HG03159 (cell line): ENCODE measurements around the gene RUNX2.

ENCODE experiments used
- ATAC-seq: cut with Tn5 transposase; IDR thresholded peaks from one replicate; pipeline ENCODE4 v1.9.1; 2021; ENCODE audit warnings: mild to moderate bottlenecking, moderate library complexity; ENCODE audit not compliant: unreplicated experiment

The RUNX2 gene

DNA sequence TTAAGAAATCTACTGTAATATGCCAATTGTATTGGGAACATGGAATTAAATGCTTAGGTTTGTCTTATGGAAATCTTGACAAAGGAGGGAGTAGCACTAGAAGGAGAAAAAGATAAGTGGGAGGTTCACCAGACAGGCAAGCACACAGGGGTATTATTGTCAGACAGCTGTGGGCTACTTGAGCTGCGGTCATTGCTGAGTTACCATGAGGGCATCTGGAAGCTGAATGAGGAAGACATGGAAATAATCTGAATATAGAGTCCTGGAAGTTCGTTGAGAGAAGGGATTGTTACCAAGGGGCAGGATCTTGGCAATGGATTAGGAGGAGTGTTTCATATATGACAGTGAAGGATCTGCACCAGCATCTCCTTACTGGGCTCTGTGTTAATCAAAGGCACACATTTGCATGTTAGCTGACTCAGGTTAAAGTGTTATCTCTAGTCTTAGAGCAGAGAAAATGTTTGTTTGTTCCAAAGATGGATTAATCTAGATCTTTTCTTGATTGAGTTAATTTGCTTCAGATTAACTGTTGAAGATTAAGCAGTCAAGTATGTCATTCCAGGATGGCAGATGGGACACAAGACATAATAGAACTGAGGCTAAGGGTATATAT is 102.6 kb downstream of the RUNX2 start:
- no peak for ATAC-seq

DNA sequence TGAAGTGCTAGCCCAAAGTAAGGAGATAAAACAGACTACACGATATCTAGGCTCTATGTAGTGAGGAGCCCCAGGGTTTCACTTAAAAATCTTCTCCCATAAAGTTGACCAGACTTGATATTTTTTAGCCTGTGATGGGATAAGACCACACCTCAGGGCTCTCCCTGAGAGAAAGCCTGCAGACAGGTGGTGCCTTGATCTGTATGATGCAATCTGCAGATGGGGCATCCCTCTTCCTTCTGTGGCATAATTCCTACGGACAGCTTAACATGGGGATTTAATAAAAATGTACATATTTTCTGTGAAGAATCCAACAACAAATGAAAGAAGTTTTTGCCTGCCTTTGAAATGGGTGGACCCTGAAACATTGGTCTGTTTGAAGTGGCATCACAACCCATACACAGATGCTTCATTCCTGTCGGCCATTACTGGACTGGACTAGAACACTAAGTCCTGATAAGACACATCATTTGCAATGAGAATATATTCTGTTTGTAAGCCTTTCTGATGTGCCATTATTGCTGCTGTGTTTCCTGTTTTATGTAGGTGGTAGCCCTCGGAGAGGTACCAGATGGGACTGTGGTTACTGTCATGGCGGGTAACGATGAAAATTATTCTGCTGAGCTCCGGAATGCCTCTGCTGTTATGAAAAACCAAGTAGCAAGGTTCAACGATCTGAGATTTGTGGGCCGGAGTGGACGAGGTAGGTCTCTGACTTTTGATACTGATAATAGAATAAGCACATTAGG is 103.4 kb downstream of the RUNX2 start:
- ATAC-seq = no peak

DNA sequence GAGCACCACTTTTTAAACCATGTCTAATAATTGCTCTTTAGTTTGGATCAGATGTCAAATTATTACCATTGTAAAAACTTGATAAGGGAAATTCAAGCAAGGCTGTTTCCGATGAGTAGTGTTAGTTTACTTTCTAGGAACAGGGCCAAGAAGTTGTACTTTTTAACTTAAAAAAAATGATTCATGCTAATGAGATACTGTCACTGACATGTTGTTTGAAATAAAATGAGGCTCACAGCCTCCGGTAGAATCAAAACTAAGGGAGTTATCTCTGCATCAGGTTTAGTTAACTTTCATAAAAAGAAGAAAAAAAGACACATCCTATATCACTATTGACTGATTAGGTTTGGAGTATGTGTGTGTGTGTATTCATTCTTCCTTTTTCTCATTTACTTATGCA is 104.8 kb downstream of the RUNX2 start:
- ATAC-seq = no peak

DNA sequence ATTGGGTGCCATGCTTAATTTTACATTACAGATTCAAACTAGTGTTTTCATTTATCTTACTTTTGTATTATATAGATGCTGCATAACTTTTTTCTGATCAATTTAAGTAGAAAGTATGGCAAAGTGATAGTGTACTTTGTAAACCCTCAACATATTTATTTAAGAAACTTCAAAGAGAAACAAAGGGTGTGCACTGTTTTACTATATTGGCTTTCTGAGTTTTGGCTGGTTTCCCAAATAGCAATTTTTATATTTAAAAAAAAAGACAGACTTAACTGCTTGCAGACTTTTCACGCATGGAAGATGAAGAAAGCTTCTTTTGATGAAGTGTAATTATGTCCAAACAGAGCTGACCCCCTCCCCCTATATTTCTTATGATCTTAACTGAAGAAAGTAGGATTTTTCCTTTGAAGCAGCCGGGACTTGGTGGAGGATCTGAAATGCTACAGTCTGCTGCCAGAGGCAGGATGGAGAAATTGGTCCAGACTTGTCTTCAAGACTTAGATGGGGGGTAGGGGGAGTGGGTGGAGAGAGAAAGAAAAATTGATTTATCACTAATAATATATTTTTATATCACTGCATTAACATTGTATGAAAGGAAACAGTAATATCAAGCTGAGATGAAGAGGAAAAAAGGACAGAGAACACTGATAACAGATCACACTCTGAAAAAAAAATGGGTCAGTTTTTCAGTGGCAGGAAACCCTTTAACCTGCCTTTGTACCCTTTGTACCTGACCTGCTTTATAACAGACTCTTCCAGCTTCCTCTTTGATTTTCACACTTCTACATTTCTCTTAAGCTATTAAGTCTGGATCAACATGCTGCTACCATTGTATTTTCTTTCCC is 105.6 kb downstream of the RUNX2 start:
- no peak for ATAC-seq

DNA sequence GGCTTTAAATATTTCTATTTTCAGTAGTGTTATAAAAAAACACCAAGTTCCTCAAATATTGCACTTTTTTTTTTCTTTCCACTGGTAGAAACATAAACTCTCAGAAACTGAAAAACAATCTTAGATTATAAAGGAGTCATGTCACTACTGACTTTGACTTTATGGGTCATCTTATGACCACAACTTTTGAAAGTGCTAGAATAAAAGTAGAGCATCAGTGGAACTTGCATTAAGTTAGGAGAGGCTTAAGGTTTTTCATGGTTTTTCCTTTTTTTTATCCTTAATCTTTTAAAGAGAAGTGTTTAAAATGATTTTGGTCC is 106.2 kb downstream of the RUNX2 start:
- ATAC-seq = no peak

DNA sequence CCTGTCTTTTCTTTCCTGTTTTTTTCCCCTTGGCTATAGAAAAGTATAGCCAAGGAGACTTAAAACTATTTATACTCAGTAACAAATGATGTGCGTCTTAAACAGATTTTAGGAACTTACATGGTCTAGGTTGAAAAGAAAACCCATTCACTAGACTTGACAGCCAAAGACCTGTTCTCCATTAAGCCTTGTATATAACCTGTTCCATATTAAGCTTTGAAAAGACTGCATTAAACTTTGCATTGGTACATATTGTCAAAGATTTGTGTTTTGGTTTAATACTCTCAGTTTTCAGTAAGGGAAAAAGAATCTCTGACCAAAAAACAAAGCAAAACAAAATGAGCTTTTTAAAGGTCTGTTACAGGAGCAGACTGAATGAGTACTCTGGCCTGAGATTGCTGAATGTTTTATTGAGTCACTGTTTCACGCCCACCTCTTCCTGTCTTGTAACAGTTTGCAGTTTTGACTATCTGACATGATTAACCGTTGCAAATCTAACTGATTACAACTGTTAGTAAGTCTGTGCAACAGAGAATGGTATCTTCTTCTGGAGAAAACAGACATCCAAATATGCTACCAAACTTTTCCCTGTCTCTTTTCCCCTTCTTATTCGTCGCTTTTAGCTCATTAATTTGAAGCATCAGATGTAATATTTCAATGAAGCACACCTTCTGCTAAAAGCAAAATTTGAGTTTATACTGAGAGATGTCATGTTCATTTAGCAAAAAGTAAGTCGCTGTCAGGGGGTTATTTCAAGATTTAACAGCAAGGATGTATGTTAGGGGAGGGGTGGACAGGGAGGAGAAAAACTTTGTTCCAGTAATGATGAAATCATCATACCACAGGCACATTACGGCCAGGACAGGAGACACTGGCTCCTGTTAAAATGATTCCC is 108.7 kb downstream of the RUNX2 start:
- ATAC-seq = no peak

DNA sequence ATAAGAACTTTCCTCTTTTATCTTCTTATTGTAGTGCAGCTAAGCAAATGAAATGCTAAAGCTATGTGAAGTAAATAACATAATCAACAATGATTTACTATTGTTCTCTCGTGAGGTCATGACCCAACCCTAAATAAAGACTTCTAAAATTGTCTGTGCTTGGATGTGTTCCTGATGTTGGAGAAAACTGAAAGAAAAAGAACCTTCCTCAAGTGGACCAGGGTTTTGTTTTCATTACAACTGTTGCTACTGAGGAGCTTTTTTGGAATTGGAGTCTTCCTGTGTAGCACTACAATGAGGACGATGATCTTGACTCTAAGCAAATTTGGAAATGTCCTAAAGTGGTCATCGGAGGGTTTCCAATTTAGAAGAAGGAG is 109.3 kb downstream of the RUNX2 start:
- no peak for ATAC-seq

DNA sequence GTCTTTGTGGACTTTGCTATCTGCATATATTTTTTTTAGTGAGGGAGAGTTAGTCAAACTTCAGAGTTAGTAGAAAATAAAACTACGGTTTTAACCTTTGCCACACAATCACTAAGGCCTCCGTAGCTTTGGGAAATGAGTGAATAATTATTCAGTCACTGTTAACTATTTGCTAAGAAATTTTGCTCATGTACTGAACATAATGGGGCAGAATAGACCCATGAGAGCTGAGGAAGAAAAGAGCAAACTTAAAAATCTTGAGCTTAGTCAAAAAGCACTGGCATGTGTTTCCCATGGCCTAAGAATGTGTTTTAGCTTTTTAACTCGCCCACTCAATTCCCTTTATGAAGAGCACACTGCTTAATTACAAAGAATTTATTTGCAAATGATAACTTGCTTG is 110.0 kb downstream of the RUNX2 start:
- no peak for ATAC-seq

DNA sequence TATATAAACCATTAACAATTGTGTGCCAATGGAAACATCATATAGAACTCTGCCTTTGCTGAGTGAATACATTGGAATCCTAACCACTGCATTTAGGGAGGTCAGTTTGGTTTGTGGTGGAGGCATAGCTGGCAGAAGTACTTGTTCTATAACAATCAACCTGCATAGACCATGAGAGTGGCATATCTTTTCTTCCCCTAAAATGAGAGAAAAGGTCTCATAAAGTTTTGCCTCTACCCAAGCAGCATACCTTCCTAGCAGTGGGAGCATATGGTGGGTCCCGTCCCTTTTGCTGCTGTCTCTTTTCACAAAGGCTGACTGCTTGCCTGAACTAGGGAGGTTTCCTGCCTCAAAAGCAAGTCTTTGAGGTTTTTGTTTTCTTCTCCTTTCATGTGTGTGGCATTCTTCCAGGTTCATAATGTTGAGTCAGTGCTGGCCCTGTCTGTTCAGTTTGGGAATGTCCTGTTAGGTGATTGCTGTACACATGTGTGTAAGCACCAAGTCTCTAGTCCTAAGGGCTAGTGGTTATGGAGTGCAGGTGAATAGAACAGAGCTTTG is 110.8 kb downstream of the RUNX2 start:
- ATAC-seq = no peak

DNA sequence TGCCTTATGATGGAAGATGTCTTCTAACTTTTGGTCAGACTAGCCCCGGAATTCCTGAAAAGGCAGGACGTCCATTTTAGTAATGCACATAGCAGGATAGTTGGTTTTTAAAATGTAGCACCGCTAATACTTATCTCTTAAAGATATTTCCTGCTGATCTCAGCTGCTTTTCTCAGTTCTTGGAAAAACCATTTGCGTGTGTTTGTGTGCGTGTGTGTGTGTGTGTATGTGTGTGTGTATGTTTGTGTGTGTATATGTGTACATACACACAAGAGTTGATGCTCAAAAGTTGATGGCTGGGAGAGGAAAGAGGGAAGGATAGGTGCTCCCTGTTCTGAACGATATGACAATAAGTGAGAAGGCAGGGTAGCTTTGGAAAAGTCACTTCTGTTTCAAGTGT is 111.3 kb downstream of the RUNX2 start:
- ATAC-seq = no peak

DNA sequence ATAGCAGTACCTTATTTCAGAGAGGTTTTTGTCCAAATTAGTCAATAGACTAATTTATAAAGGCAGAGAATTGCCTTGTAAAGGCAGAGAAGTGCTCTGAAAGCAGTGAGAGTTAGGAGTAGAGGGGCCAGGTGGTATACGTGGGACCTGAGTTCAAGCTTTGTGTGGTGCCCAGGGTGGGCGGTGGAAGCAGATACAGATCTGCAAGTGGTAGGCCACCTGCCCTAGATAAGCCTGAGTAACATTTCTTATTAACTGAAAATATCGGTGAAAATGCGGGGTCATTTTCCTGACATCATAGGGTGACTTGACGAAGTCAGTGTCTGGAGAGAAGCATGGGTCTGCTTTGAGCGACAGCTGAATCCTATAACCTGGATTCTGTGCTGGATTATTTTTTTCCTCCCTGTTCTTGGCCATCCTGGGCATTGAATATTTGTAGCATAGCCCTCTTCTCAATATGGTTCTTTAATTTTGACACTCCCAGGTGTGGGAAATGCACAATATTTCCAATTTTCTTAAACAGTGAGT is 111.8 kb downstream of the RUNX2 start:
- ATAC-seq = no peak

DNA sequence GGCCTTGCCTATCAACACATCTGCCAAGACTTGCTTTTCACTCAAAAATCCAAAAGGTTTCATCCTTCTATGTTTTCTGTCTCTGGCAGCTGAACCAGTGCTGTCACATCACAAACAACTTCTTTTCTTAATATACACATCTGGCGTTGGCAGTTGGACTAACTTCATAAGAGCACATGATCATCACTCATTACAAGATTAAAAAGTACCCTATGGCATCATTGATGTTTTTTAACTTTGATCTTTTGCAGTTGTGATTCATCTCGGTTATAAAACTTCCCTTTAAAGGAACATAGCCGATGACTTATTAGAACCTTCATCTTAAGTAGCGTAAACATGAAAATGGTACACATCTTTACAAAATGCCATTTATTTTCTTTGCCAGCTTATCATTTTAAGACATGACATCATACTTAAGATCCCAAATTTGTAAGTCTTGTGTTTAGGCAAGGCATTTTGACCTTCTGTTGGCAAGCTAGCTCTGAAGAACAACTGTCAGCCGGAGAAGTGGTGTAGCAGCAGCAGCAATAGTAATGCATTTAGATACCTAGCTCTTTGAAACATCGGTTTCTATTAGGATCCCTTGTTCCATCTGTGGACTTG is 113.8 kb downstream of the RUNX2 start:
- ATAC-seq = no peak

DNA sequence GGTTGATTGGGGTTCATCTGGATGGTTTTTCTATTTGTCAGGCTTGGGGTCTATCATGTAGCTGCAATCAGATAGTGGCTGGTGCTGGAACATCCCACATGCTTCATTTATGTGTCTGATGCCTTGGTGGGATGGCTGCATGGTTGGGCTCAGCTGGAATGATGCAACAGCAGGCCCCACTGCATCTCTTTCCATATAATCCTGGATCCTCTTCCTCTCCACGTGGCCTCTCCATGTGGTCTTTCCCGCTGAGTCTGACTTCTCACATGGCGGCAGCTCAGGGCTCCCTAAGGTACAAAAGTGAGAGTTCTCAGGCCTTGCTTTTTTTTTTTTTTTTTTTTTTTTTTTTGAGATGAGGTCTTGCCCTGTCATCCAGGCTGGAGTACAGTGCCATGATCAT is 114.6 kb downstream of the RUNX2 start:
- ATAC-seq = no peak

DNA sequence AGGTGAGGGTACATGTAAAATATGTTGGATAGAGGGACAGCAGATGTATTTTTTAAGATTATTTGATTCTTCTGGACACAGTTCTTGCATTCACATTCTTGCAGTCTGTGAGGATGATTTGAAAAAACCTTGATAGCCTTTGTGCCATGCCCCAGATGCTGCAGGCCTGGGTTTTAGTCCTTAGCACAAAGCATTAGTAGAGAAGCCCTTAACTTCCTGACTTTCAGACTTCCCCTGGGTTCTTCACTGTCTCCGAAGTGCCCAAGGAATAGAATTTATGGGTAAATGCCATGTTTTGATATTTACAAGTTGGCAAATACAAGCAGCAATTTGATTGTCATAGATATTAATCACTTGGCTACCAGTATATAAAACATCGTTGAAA is 117.2 kb downstream of the RUNX2 start:
- no peak for ATAC-seq

DNA sequence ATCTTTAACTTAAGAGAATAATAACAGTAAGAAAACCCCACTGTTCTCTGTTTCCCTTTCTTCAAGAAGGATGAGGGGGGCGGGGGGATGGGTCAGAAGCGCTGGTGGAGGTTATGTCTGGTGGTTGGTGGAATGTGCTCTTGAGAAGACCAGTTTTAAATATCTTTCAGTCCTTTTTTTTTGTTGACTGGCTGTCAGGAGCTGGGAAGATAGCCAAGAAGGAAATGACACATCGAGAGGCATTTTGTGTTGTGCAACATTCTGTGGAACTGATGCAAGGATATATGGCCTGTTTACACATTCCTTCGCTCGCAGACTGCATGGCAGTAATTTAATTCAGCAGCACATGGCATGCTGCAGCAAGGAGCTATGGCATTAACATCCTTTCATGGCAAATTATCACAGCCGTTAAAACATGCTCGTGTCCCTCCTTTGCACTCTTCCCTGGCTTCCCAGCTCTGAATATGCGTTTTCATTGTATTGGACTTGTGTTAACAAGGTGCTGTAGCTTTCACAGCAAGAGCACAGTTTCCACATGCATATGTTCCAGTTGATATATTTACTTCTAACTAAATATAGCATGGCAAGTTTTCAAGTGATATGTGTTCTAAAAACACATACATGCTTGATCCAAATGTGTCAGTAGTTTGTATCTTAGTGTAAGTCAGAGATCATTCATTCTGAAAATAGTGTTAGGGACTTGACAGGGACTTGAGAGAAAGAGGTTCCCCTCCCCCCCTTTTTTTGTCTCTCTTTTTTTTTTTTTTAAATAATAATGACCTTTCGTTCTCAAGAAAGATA is 117.8 kb downstream of the RUNX2 start:
- no peak for ATAC-seq

DNA sequence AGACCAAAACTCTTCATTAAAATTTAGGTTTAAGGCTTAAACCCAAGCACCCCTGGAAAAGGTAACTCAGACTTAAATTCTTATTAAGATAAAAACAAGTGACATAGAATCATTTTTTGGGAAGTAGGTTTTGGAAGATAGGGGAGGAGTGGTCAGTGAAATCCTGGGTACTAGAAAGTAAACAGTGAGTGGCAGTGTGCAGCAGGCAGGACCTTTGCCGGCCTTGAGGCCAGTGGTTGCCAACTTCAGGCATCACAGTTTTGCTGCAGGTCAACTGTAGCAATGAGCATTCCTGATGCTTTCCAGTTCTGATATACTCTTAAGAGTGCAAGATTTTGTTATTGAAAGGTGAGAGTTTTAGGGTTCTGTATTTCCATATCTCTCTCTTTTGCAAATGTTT is 118.9 kb downstream of the RUNX2 start:
- ATAC-seq = no peak

DNA sequence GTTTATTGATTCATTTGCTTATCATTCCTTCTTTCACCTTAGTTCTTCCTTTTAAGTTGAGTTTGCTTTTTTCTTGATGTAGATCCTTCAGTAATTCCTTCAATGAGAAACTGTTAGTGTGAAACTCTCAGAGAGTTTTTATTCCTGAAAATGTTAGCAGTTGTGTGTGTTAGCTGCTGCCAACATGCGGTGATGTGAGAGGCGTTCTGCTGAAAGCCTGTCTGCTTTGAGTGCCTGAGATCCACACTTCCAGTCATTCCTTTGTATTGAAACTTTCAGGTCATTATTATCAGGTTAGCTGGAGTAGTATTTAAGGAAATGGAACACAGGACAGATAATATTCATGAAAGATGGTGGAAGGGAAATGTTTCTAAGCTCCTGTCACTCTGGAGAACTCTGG is 119.6 kb downstream of the RUNX2 start:
- ATAC-seq = no peak

DNA sequence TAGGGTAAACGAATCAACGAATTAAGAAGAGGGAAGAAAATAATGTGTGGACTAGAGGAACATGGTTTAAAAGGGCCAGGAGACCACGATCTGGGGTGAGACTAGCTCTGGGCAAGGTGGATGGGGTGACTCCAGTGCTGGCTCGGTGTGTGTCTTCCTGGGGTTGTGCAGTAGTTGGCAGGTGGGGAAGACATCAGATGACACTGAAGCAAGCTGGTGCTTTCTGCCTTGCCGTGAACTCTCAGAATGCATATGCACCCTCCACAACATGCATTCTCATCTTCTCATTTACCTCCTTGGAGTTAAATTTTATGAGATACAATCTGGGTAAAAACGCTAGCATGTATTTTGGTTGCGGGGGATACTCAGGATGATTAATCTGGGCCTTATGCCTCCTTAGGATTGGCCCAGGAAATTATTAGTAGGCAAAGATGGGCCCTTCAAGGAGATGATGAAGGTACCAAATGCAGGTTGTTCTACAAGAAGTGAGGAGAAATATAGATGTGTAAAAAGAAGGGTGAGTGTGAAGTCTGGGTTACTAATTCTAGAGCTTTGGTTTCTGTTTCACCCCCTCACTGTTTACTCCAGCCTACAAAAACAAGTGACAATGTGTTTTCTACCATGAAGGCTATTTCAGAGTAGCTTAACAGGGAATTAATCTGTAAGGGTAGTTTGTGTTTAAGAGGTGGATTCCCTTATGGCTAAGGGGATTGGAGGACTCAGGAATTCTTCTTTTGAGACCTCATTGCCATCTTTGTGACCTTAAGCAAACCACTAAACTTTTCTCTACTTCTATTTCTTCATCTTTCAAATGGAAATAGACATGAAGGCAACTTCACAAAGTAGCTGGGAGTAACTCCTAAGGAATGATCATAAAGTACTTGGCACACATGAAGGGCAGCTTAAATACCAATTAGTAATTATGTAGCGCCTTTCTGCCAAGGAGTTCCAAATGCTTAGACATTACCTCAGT is 120.6 kb downstream of the RUNX2 start:
- ATAC-seq = no peak
